DOHH2 (cell line): ENCODE results near the gene XRCC2.
A peak's percentile ranks its signal among the peaks of the same experiment; 100 is the strongest.

Experiments
- H3F3A ChIP-seq: fragments of 200-600 bp; sonication (generic), shearing (Covaris generic); 2 replicates; pipeline ENCODE4 v1.6.0; 2016; ENCODE audit warnings: antibody characterized with exemption, mild to moderate bottlenecking; ENCODE audit not compliant: control insufficient read depth, insufficient read depth
- H3K27ac ChIP-seq: fragments of 200-600 bp; sonication (generic); 2 replicates; pipeline ENCODE4 v1.5.1; 2014; ENCODE audit warnings: low read depth, mild to moderate bottlenecking, low read length, moderate library complexity
- H3K27me3 ChIP-seq: fragments of 200-600 bp; sonication (generic); 2 replicates; pipeline ENCODE4 v1.6.1; 2014; ENCODE audit warnings: mild to moderate bottlenecking, low read length, mixed read lengths; ENCODE audit not compliant: control insufficient read depth
- H3K36me3 ChIP-seq: fragments of 200-600 bp; sonication (generic); 2 replicates; pipeline ENCODE4 v1.6.1; 2014; ENCODE audit warnings: mild to moderate bottlenecking, low read length, moderate library complexity, mixed read lengths; ENCODE audit not compliant: control insufficient read depth
- H3K4me1 ChIP-seq: fragments of 200-600 bp; sonication (generic); 2 replicates; pipeline ENCODE4 v1.6.1; 2014; ENCODE audit warnings: mild to moderate bottlenecking, low read length, mixed read lengths; ENCODE audit not compliant: control insufficient read depth
- H3K4me2 ChIP-seq: fragments of 200-600 bp; sonication (generic); 2 replicates; pipeline ENCODE4 v1.6.0; 2014; ENCODE audit warnings: mild to moderate bottlenecking, low read length, moderate library complexity
- H3K4me3 ChIP-seq: fragments of 200-600 bp; sonication (generic); 2 replicates; pipeline ENCODE4 v1.5.1; 2014; ENCODE audit warnings: mild to moderate bottlenecking, low read length, mixed read lengths
- H3K79me2 ChIP-seq: fragments of 200-600 bp; sonication (generic); 2 replicates; pipeline ENCODE4 v1.6.1; 2014; ENCODE audit warnings: mild to moderate bottlenecking, low read length, mixed read lengths; ENCODE audit not compliant: control insufficient read depth
- H3K9me2 ChIP-seq: fragments of 200-600 bp; sonication (generic); replicated peaks from 2 replicates; pipeline ENCODE4 v1.6.1; 2014; ENCODE audit warnings: mild to moderate bottlenecking, low read length, mixed read lengths; ENCODE audit not compliant: control insufficient read depth
- H3K9me3 ChIP-seq: fragments of 200-600 bp; sonication (generic); 2 replicates; pipeline ENCODE4 v1.6.1; 2014; ENCODE audit warnings: antibody characterized with exemption, low read length, mixed read lengths; ENCODE audit not compliant: control insufficient read depth, insufficient read depth
- H4K20me1 ChIP-seq: fragments of 200-600 bp; sonication (generic); 2 replicates; pipeline ENCODE4 v1.6.0; 2014; ENCODE audit warnings: low read depth, mild to moderate bottlenecking, antibody characterized with exemption, low read length, moderate library complexity; ENCODE audit not compliant: control insufficient read depth, insufficient read depth
- CTCF ChIP-seq: fragments of 200-600 bp; sonication (generic); IDR thresholded peaks from one replicate; pipeline ENCODE4 v1.5.1; 2014; ENCODE audit warnings: antibody characterized with exemption, mild to moderate bottlenecking, low read depth, low read length; ENCODE audit not compliant: poor library complexity, severe bottlenecking
- EZH2phosphoT487 ChIP-seq: fragments of 200-600 bp; sonication (generic); IDR thresholded peaks from 2 replicates; pipeline ENCODE4 v1.6.1; 2017; ENCODE audit warnings: borderline replicate concordance, mild to moderate bottlenecking, antibody characterized with exemption, low read length, moderate library complexity, mixed read lengths

Gene XRCC2

GRCh38 chr7:152683297-152683696 lies 7.4 kb upstream of the XRCC2 start:
- H3K36me3 ChIP-seq = no peaks in the 10 kb centered on the region
- H3K4me2 ChIP-seq = no peak overlapping the region
- no peaks in the 10 kb centered on the region for H3K27me3 ChIP-seq

GRCh38 chr7:152677808-152678670 lies 2.1 kb upstream of the XRCC2 start:
- Histone ChIP-seq H3F3A (peaks cover 5% of the 10 kb centered on the region), H3K4me2 (no peak overlapping the region), H3K4me3 (no peak overlapping the region), H3K4me1 (peaks cover 20% of the 10 kb centered on the region), H3K27me3 (no peaks in the 10 kb centered on the region), H4K20me1 (peaks cover 4% of the 10 kb centered on the region; the same call in 1 of the 2 replicates), H3K79me2 (peaks cover 28% of the 10 kb centered on the region), H3K27ac (no peak overlapping the region), H3K9me2 (no peaks in the 10 kb centered on the region), H3K9me3 (no peaks in the 10 kb centered on the region), H3K36me3 (peaks cover 22% of the 10 kb centered on the region)
- TF ChIP-seq EZH2phosphoT487 (no peak), CTCF (no peak)

More at GRCh38 chr7:152683297-152683696, 7.4 kb upstream of the XRCC2 start:
- Histone ChIP-seq H3K4me3 (no peak overlapping the region), H3K4me1 (peaks cover 9% of the 10 kb centered on the region), H3K9me2 (no peaks in the 10 kb centered on the region), H3F3A (no peaks in the 10 kb centered on the region; the same call in 1 of the 2 replicates), H4K20me1 (no peaks in the 10 kb centered on the region), H3K79me2 (no peaks in the 10 kb centered on the region), H3K9me3 (no peaks in the 10 kb centered on the region), H3K27ac (no peak overlapping the region)
- no peak for TF ChIP-seq EZH2phosphoT487
- no peak for TF ChIP-seq CTCF

- peak overlapping the region; percentile 98 for H3K4me2 ChIP-seq
- H4K20me1 ChIP-seq = peaks cover 11% of the 10 kb centered on the region
- H3F3A ChIP-seq = peaks cover 5% of the 10 kb centered on the region
- H3K4me3 ChIP-seq = peak overlapping the region; percentile 97
- H3K4me1 ChIP-seq = peaks cover 23% of the 10 kb centered on the region
- peaks cover 50% of the 10 kb centered on the region for H3K36me3 ChIP-seq
- H3K27me3 ChIP-seq = no peaks in the 10 kb centered on the region
- peak overlapping the region; percentile 72 for H3K27ac ChIP-seq
- H3K9me2 ChIP-seq = no peaks in the 10 kb centered on the region
- TF ChIP-seq EZH2phosphoT487 (no peak), CTCF (no peak)
- H3K79me2 ChIP-seq = peaks cover 57% of the 10 kb centered on the region
- H3K9me3 ChIP-seq = no peaks in the 10 kb centered on the region
Observed at GRCh38 chr7:152674860-152675758, 832 bp downstream of the XRCC2 start.
